Measurements from ENCODE around the gene TTC7B. TPM values are rescaled to one million over a fixed set of nuclear protein-coding genes. Genes with fewer than 3 reads are reported as not detected.

TTC7B gene
- total and polyA plus RNA-seq, 2 experiments from 2014 or later = 5.2 to 28.2 TPM

DNA sequence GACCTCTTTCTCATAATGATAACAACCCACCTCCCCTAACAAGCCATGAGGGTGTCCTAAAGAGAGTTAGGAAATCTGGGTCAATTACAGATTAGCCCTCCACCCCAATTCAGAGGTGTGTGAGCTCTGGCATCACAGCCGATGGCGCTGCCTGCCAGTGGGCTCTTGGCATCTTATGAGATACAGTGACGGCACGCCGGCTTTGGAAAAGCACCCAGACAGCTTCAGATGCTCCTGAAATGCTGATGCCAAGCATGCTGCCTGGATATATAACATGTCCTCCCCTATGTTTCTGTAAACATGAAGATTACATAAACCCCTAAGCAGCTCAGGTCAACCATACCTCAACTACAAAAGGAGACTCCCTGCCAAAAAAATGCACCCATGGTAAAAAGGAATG, 152.6 kb downstream of the TTC7B start:
- Histone ChIP-seq H2AFZ (no peak overlapping the region), H3K36me3 (ENCODE audit: low read depth) (no peaks in the 10 kb centered on the region), H3K9ac (no peak overlapping the region), H3K9me2 (ENCODE audit: insufficient read depth) (no peaks in the 10 kb centered on the region), H3K27ac (no peak overlapping the region), H4K20me1 (ENCODE audit: insufficient read depth) (no peaks in the 10 kb centered on the region), H3K79me2 (ENCODE audit: insufficient read depth) (no peaks in the 10 kb centered on the region), H3F3A (ENCODE audit: insufficient read depth) (no peaks in the 10 kb centered on the region), H3K4me2 (ENCODE audit: unreplicated experiment) (no peak overlapping the region), H3K9me3 (ENCODE audit: low read depth) (no peaks in the 10 kb centered on the region), H3K4me1 (ENCODE audit: insufficient read depth) (0 out of 2 replicates have a peak, but pooled peaks cover 2% of the 10 kb centered on the region), H3K4me3 (no peak overlapping the region), H3K27me3 (replicated peaks; ENCODE audit: insufficient read depth) (no peaks in the 10 kb centered on the region)
- WGBS, 2 experiments (ENCODE audit: low coverage in 1 of 2, low lambda C conversion rate in 2 of 2, missing lambda C conversion rate in 2 of 2) = 95 to 97% methylated on average over 5 of the region's 5 CpGs
- in situ Hi-C loops (cut with MboI) = no loop called here
- TF ChIP-seq EZH2 (IDR thresholded peaks at IDR 0.05; ENCODE audit: insufficient read depth, poor library complexity, severe bottlenecking) (no peak), EZH2phosphoT487 (IDR thresholded peaks at IDR 0.05; ENCODE audit: insufficient read depth, low read depth) (no peak)
- DNase-seq = no peak

DNA sequence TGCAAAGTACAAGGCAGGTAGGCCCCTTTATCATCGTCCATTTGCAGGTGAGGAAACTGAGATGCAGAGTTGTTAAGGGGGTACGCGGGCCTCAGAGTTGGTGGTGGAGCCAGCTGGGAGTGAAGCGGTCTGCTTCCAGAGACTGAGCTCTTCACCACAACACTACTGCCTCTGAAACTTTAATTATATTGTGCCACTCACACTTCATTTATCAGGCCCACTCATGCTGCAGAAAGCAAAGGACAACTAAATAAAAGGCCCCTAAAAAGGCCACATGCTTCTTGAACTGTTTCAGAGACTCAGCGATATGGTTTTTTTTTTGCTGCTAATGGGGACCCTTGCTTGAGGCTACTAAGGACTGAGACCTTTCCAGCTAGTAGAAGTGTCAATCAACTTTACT, 153.1 kb downstream of the TTC7B start:
- Histone ChIP-seq H4K20me1 (ENCODE audit: insufficient read depth) (no peaks in the 10 kb centered on the region), H3K79me2 (ENCODE audit: insufficient read depth) (no peaks in the 10 kb centered on the region), H2AFZ (no peak overlapping the region), H3K4me3 (no peak overlapping the region), H3K27me3 (replicated peaks; ENCODE audit: insufficient read depth) (no peaks in the 10 kb centered on the region), H3K9me2 (ENCODE audit: insufficient read depth) (no peaks in the 10 kb centered on the region), H3K4me1 (ENCODE audit: insufficient read depth) (0 out of 2 replicates have a peak, but pooled peaks cover 6% of the 10 kb centered on the region), H3K36me3 (ENCODE audit: low read depth) (no peaks in the 10 kb centered on the region), H3K27ac (no peak overlapping the region), H3K9me3 (ENCODE audit: low read depth) (no peaks in the 10 kb centered on the region), H3F3A (ENCODE audit: insufficient read depth) (no peaks in the 10 kb centered on the region), H3K9ac (no peak overlapping the region), H3K4me2 (ENCODE audit: unreplicated experiment) (no peak overlapping the region)
- TF ChIP-seq EZH2phosphoT487 (IDR thresholded peaks at IDR 0.05; ENCODE audit: insufficient read depth, low read depth) = no peak
- WGBS, 2 experiments (ENCODE audit: low coverage in 1 of 2, low lambda C conversion rate in 2 of 2, missing lambda C conversion rate in 2 of 2) = 96 to 97% methylated on average over 5 of the region's 5 CpGs
- DNase-seq = no peak
- in situ Hi-C loops (cut with MboI) = no loop called here

GRCh38 chr14:90661866-90662265, 154.4 kb downstream of the TTC7B start:
- DNase-seq = no peak
- 0 out of 2 replicates have a peak, but pooled peaks cover 6% of the 10 kb centered on the region for H3K4me1 ChIP-seq (ENCODE audit: insufficient read depth)
- no peak overlapping the region for H3K4me2 ChIP-seq (ENCODE audit: unreplicated experiment)
- no peak overlapping the region for H3K27ac ChIP-seq
- H3K79me2 ChIP-seq (ENCODE audit: insufficient read depth) = no peaks in the 10 kb centered on the region
- no peaks in the 10 kb centered on the region for H4K20me1 ChIP-seq (ENCODE audit: insufficient read depth)
- 91 to 92% methylated on average over 7 of the region's 7 CpGs for WGBS, 2 experiments (ENCODE audit: low coverage in 1 of 2, low lambda C conversion rate in 2 of 2, missing lambda C conversion rate in 2 of 2)
- H3F3A ChIP-seq (ENCODE audit: insufficient read depth) = no peaks in the 10 kb centered on the region
- H3K9ac ChIP-seq = no peak overlapping the region
- H2AFZ ChIP-seq = no peak overlapping the region
- no peak for TF ChIP-seq EZH2 (IDR thresholded peaks at IDR 0.05; ENCODE audit: insufficient read depth, poor library complexity, severe bottlenecking)
- no peak for TF ChIP-seq EZH2phosphoT487 (IDR thresholded peaks at IDR 0.05; ENCODE audit: insufficient read depth, low read depth)
- H3K27me3 ChIP-seq (replicated peaks; ENCODE audit: insufficient read depth) = no peaks in the 10 kb centered on the region
- in situ Hi-C loops (cut with MboI) = no loop called here
- no peaks in the 10 kb centered on the region for H3K9me2 ChIP-seq (ENCODE audit: insufficient read depth)
- H3K9me3 ChIP-seq (ENCODE audit: low read depth) = no peaks in the 10 kb centered on the region
- H3K4me3 ChIP-seq = no peak overlapping the region
- H3K36me3 ChIP-seq (ENCODE audit: low read depth) = no peaks in the 10 kb centered on the region

GRCh38 chr14:90660865-90661570, 155.2 kb downstream of the TTC7B start:
- H3K27me3 ChIP-seq (replicated peaks; ENCODE audit: insufficient read depth) = no peaks in the 10 kb centered on the region
- in situ Hi-C loops (cut with MboI) = no loop called here
- no peaks in the 10 kb centered on the region for H3K36me3 ChIP-seq (ENCODE audit: low read depth)
- no peaks in the 10 kb centered on the region for H3K9me3 ChIP-seq (ENCODE audit: low read depth)
- no peaks in the 10 kb centered on the region for H4K20me1 ChIP-seq (ENCODE audit: insufficient read depth)
- 0 out of 2 replicates have a peak, but pooled peaks cover 6% of the 10 kb centered on the region for H3K4me1 ChIP-seq (ENCODE audit: insufficient read depth)
- no peak overlapping the region for H3K4me3 ChIP-seq
- no peak overlapping the region for H3K27ac ChIP-seq
- H3F3A ChIP-seq (ENCODE audit: insufficient read depth) = no peaks in the 10 kb centered on the region
- H3K9ac ChIP-seq = no peak overlapping the region
- no peak overlapping the region for H3K4me2 ChIP-seq (ENCODE audit: unreplicated experiment)
- 95% methylated on average over 17 of the region's 17 CpGs for WGBS, 2 experiments (ENCODE audit: low coverage in 1 of 2, low lambda C conversion rate in 2 of 2, missing lambda C conversion rate in 2 of 2)
- no peaks in the 10 kb centered on the region for H3K9me2 ChIP-seq (ENCODE audit: insufficient read depth)
- H3K79me2 ChIP-seq (ENCODE audit: insufficient read depth) = no peaks in the 10 kb centered on the region
- no peak for DNase-seq
- no peak for TF ChIP-seq EZH2phosphoT487 (IDR thresholded peaks at IDR 0.05; ENCODE audit: insufficient read depth, low read depth)
- no peak for TF ChIP-seq EZH2 (IDR thresholded peaks at IDR 0.05; ENCODE audit: insufficient read depth, poor library complexity, severe bottlenecking)
- H2AFZ ChIP-seq = no peak overlapping the region
